ENCODE results near the gene LAMA2. TPM values are rescaled to one million over a fixed set of nuclear protein-coding genes. Genes with fewer than 3 reads are reported as not detected.

Gene LAMA2
- polyA plus RNA-seq, 3 donors: not detected

DNA sequence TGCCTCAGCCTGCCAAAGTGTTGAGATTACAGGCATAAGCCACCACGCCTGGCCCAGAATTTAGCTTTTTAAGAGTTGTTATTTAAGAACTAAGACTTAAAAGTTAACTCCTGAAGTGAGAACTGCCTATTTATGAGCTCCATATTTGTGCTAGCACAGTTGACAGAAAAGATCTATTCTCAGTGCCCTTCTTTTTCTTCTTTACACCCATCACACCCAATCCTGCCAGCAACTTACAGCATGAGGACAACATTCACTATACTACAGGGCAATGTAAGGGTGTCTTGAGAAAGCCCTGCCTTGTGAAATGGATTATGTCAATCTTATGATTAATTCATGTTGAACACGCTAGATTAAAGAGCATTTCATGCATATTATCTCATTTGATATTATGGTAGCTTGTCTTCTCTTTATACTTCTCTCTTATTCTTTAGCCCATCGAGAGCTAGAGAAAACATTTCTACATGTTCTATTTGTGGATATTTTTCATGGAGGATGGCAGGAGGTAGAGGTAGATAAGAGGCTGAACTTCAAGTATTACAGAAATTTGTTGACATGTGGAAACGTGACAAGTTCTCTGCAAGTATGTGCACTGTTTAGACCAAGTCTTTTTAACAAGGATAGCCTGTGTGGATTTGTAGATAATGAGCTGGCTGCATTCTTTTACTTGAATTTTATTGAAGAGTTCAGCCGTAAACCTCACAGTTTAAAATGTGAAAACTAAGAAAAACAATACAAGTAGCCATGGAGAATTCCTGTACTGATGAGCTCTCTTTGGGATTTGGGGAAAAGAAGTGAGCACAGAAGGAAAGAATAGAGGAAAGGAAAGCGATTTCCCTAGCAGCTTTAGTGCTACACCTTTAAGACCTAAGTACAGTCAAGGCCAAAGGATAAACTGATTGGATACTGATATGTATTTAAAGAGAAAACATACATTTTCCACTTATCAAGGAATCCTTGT, 614.8 kb downstream of the LAMA2 start:
- WGBS (ENCODE audit: insufficient coverage): 90% methylated on average over 2 of the region's 6 CpGs

DNA sequence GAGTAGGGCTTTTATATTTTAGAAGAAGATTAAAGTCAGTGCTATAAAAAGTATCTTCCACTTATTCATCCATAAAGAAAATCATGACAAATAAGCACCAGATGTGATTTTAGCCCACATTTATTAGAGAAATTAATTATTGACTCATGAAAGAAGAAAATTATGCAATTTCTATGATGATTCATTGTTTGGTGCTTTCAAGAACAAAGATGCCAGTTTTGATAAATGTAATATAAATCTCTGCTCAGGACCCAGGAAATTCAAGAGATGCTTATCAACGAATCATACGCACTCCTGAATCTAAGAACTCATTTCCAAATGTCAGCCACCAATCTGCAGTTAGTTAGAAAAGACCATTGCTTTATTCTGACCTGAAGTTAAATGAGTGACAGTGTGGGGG, 615.6 kb downstream of the LAMA2 start:
- Histone ChIP-seq H3K9ac (ENCODE audit: insufficient read depth, low read length, poor library complexity, severe bottlenecking) (no peak overlapping the region), H2AFZ (ENCODE audit: insufficient read depth, low read depth, low read length, poor library complexity, severe bottlenecking) (peak overlapping the region; percentile 31), H4K20me1 (ENCODE audit: insufficient read depth, low read length) (no peaks in the 10 kb centered on the region), H3K27ac (ENCODE audit: low read depth in 1 of 2, low read length in 2 of 2) (peak overlapping the region in 1 of 2 donors; percentile 22), H3K4me2 (replicated peaks; ENCODE audit: extremely low read depth, low read length, poor library complexity, severe bottlenecking) (no peak overlapping the region), H3K36me3 (replicated peaks in 1 of 2; ENCODE audit: control insufficient read depth in 1 of 2, insufficient read depth in 2 of 2, low read length in 2 of 2) (no peaks in the 10 kb centered on the region), H3K27me3 (ENCODE audit: control insufficient read depth in 2 of 2, insufficient read depth in 2 of 2, low read length in 2 of 2) (no peaks in the 10 kb centered on the region), H3K79me2 (ENCODE audit: insufficient read depth, low read length) (no peaks in the 10 kb centered on the region), H3K4me3 (replicated peaks in 1 of 3; ENCODE audit: low read depth in 2 of 3, low read length in 3 of 3) (peak overlapping the region in 1 of 3 experiments; percentile 22), H3K9me3 (replicated peaks in 1 of 2; ENCODE audit: control insufficient read depth in 1 of 2, insufficient read depth in 1 of 2, low read length in 2 of 2) (no peaks in the 10 kb centered on the region), H3K4me1 (ENCODE audit: control insufficient read depth in 1 of 2, insufficient read depth in 2 of 2, low read length in 2 of 2) (peaks cover 21 to 26% of the 10 kb centered on the region in 2 donors)
- no peaks in the 10 kb centered on the region for H3K27me3 Mint-ChIP-seq (ENCODE audit: low read depth in 3 of 3)
- intact Hi-C loops (cut with micrococcal nuclease): no loop called here
- peaks cover 30% of the 10 kb centered on the region for H3K4me1 Mint-ChIP-seq
- peaks cover 0 to 2% of the 10 kb centered on the region in 2 donors for H3K36me3 Mint-ChIP-seq
- H3K4me3 Mint-ChIP-seq: peak overlapping the region in 1 of 2 donors; percentile 77
- TF ChIP-seq, protein P1, sequence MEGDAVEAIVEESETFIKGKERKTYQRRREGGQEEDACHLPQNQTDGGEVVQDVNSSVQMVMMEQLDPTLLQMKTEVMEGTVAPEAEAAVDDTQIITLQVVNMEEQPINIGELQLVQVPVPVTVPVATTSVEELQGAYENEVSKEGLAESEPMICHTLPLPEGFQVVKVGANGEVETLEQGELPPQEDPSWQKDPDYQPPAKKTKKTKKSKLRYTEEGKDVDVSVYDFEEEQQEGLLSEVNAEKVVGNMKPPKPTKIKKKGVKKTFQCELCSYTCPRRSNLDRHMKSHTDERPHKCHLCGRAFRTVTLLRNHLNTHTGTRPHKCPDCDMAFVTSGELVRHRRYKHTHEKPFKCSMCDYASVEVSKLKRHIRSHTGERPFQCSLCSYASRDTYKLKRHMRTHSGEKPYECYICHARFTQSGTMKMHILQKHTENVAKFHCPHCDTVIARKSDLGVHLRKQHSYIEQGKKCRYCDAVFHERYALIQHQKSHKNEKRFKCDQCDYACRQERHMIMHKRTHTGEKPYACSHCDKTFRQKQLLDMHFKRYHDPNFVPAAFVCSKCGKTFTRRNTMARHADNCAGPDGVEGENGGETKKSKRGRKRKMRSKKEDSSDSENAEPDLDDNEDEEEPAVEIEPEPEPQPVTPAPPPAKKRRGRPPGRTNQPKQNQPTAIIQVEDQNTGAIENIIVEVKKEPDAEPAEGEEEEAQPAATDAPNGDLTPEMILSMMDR (IDR thresholded peaks at IDR 0.05): no peak
- H3K27ac Mint-ChIP-seq: peak overlapping the region in 5 of 7 donors; percentile 62 to 90 (median 87)
- WGBS (ENCODE audit: insufficient coverage): no CpG with 5 or more reads among the region's 2 CpGs
- peak; percentile 18 to 64 (median 51) for DNase-seq
- no peaks in the 10 kb centered on the region for H3K9me3 Mint-ChIP-seq

More for the DNA sequence above, 614.8 kb downstream of the LAMA2 start:
- Mint-ChIP-seq H3K9me3 (no peaks in the 10 kb centered on the region), H3K27me3 (ENCODE audit: low read depth in 3 of 3) (no peaks in the 10 kb centered on the region), H3K36me3 (peaks cover 0 to 2% of the 10 kb centered on the region in 2 donors), H3K27ac (no peak overlapping the region), H3K4me3 (no peak overlapping the region), H3K4me1 (peaks cover 30% of the 10 kb centered on the region)
- Histone ChIP-seq H3K36me3 (replicated peaks in 1 of 2; ENCODE audit: control insufficient read depth in 1 of 2, insufficient read depth in 2 of 2, low read length in 2 of 2) (no peaks in the 10 kb centered on the region), H3K4me2 (replicated peaks; ENCODE audit: extremely low read depth, low read length, poor library complexity, severe bottlenecking) (no peak overlapping the region), H3K79me2 (ENCODE audit: insufficient read depth, low read length) (no peaks in the 10 kb centered on the region), H3K27me3 (ENCODE audit: control insufficient read depth in 2 of 2, insufficient read depth in 2 of 2, low read length in 2 of 2) (no peaks in the 10 kb centered on the region), H4K20me1 (ENCODE audit: insufficient read depth, low read length) (no peaks in the 10 kb centered on the region), H3K9me3 (replicated peaks in 1 of 2; ENCODE audit: control insufficient read depth in 1 of 2, insufficient read depth in 1 of 2, low read length in 2 of 2) (no peaks in the 10 kb centered on the region), H2AFZ (ENCODE audit: insufficient read depth, low read depth, low read length, poor library complexity, severe bottlenecking) (no peak overlapping the region), H3K27ac (ENCODE audit: low read depth in 1 of 2, low read length in 2 of 2) (no peak overlapping the region), H3K4me1 (ENCODE audit: control insufficient read depth in 1 of 2, insufficient read depth in 2 of 2, low read length in 2 of 2) (peaks cover 21 to 26% of the 10 kb centered on the region in 2 donors), H3K9ac (ENCODE audit: insufficient read depth, low read length, poor library complexity, severe bottlenecking) (no peak overlapping the region), H3K4me3 (replicated peaks in 1 of 3; ENCODE audit: low read depth in 2 of 3, low read length in 3 of 3) (no peak overlapping the region)
- TF ChIP-seq, protein P1 (IDR thresholded peaks at IDR 0.05): no peak
- intact Hi-C loops (cut with micrococcal nuclease): no loop called here
- peak in 1 of 3 donors; percentile 22 for DNase-seq
